ENCODE measurements around the gene YIF1B. TPM values are rescaled to one million over a fixed set of nuclear protein-coding genes. Genes with fewer than 3 reads are reported as not detected.
A peak's percentile ranks its signal among the peaks of the same experiment; 100 is the strongest.

The YIF1B gene
- total RNA-seq, 1 donor from 2014 or later, result 33.0 TPM

DNA sequence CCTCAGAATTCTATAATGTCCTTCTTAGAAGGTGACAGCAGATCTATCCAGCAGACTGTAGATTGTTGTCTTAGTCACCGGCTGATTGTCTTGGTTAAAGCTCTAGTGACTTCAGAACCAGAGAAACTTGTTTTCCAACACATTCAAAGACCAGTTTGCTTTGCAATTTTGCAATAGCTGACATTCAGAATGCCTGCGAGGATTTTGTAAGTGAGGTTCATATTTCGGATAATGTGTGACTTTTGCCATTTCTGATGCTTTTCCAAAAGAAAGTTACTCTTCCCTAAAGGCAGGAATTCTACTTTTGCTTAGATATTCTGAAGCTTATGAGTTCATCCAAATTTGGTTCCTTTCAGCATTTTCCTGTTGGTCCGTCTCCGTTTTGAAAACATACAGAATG lies 38.2 kb downstream of the YIF1B start:
- peaks cover 88% of the 10 kb centered on the region for H3K4me1 ChIP-seq
- intact Hi-C loops (cut with micrococcal nuclease), result no loop called here

DNA sequence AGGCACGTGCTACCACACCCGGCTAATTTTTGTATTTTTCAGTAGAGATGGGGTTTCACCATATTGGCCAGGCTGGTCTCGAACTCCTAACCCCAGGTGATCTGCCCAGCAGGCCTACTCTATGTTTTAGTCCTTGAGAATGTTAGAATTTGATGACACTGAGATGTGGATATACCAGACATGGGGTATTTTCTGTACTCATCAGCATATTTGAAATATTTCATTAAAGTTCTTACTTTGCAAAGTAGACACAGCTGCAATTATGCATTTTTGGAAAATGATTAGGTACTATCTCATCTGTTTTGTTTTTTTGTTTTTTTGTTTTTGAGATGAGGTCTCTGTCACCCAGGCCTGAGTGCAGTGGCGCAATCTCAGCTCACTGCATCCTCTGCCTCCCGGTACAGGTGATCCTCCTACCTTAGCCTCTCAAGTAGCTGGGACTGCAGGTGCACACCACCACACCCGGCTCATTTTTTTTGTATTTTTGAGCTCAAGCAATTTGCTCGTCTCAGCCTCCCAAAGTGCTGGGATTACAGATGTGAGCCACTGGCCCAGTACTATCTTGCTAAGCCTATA lies 38.7 kb downstream of the YIF1B start:
- H3K36me3 ChIP-seq, result no peaks in the 10 kb centered on the region
- intact Hi-C loops (cut with micrococcal nuclease), result no loop called here
- TF ChIP-seq, protein P1, sequence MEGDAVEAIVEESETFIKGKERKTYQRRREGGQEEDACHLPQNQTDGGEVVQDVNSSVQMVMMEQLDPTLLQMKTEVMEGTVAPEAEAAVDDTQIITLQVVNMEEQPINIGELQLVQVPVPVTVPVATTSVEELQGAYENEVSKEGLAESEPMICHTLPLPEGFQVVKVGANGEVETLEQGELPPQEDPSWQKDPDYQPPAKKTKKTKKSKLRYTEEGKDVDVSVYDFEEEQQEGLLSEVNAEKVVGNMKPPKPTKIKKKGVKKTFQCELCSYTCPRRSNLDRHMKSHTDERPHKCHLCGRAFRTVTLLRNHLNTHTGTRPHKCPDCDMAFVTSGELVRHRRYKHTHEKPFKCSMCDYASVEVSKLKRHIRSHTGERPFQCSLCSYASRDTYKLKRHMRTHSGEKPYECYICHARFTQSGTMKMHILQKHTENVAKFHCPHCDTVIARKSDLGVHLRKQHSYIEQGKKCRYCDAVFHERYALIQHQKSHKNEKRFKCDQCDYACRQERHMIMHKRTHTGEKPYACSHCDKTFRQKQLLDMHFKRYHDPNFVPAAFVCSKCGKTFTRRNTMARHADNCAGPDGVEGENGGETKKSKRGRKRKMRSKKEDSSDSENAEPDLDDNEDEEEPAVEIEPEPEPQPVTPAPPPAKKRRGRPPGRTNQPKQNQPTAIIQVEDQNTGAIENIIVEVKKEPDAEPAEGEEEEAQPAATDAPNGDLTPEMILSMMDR (IDR thresholded peaks at IDR 0.05; ENCODE audit: borderline replicate concordance), result no peak
- peak overlapping the region; percentile 92 for H3K27ac ChIP-seq (replicated peaks)
- peaks cover 83% of the 10 kb centered on the region for H3K4me1 ChIP-seq
- no peak overlapping the region for H3K4me3 ChIP-seq
- DNase-seq, result no peak
- H3K9me3 ChIP-seq (replicated peaks), result no peaks in the 10 kb centered on the region
- H3K27me3 ChIP-seq (ENCODE audit: low read depth), result no peaks in the 10 kb centered on the region

More for the DNA sequence above, 38.2 kb downstream of the YIF1B start:
- peak overlapping the region; percentile 92 for H3K27ac ChIP-seq (replicated peaks)
- H3K4me3 ChIP-seq, result peak overlapping the region; percentile 13
- no peak for DNase-seq
- no peaks in the 10 kb centered on the region for H3K9me3 ChIP-seq (replicated peaks)
- H3K27me3 ChIP-seq (ENCODE audit: low read depth), result no peaks in the 10 kb centered on the region
- TF ChIP-seq, protein P1 (IDR thresholded peaks at IDR 0.05; ENCODE audit: borderline replicate concordance), result no peak
- H3K36me3 ChIP-seq, result no peaks in the 10 kb centered on the region

DNA sequence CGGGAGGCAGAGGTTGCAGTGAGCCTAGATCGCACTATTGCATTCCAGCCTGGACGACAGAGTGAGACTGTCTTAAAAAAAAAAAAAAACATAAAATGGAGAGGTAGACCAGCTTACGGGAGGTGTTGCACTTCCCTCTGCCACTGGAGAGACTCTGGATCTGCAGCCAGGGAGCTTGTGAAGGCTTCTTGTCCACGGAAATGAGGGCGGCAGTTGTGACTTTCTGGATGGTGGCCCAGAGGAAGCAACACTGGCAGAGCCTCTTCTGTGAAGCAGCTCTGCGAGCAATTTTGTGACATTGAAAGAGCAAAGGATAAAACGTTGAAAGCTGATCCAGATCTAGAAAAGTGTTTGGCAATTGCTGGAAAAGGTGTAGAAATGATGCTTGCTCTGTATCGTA lies 41.0 kb downstream of the YIF1B start:
- no peak overlapping the region for H3K4me3 ChIP-seq

DNA sequence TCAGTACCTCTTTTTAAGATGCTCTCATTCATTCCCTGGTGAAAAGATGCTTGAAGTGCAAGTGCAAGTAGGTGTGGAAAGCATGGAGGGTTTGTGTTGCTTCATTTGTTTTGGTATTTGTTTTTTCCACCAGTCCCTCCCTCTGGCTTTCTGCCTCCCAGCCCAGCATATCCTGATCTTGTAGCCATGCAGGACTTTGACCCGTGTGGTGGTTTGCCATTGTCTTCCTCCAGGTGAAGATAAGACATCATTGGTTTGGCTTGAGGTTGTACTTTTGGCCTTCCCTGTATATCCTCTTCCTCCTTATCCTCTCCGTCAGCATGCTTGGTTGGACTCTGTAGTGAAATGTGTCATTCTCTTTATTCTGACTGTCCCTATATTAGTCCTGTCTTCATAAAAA lies 42.2 kb downstream of the YIF1B start:
- no peak overlapping the region for H3K4me3 ChIP-seq
- TF ChIP-seq, protein P1 (IDR thresholded peaks at IDR 0.05; ENCODE audit: borderline replicate concordance), result no peak
- H3K27me3 ChIP-seq (ENCODE audit: low read depth), result no peaks in the 10 kb centered on the region
- no peak overlapping the region for H3K27ac ChIP-seq (replicated peaks)
- H3K9me3 ChIP-seq (replicated peaks), result no peaks in the 10 kb centered on the region
- no peak for DNase-seq
- H3K36me3 ChIP-seq, result no peaks in the 10 kb centered on the region
- intact Hi-C loops (cut with micrococcal nuclease), result no loop called here
- H3K4me1 ChIP-seq, result peaks cover 47% of the 10 kb centered on the region

More for the DNA sequence above, 41.0 kb downstream of the YIF1B start:
- Histone ChIP-seq H3K4me1 (peaks cover 60% of the 10 kb centered on the region), H3K36me3 (no peaks in the 10 kb centered on the region), H3K27ac (replicated peaks) (peak overlapping the region; percentile 92), H3K9me3 (replicated peaks) (no peaks in the 10 kb centered on the region), H3K27me3 (ENCODE audit: low read depth) (no peaks in the 10 kb centered on the region)
- peak; percentile 33 for DNase-seq
- TF ChIP-seq, protein P1 (IDR thresholded peaks at IDR 0.05; ENCODE audit: borderline replicate concordance), result no peak
- intact Hi-C loops (cut with micrococcal nuclease), result no loop called here

DNA sequence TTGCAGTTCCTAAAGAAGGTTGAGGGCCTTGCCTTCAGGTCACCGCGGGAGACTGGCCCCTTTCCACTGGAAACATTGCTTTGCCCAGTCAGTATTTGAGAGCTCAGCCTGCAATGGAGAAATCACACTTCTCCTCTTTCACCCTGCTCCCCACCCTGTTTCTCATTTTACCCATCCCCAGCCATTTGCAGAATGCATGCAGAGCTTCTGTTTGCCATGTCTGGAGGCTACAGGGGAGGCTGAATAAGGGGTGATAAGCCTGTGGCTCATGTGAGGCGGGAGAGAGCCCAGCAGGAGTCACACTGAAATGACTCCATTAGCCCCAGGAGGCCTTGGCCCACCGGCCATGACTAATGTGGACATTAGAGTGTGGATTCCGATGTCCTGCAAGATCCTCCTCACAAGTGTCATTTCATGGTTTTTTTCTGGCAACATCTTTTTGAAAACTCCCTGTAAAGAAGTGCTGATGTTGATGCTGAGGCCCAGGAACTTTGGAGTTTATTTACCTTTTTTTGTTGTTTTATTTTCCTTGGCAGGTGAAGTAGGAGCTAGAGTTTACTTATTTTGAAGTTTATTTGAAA lies 45.1 kb downstream of the YIF1B start:
- intact Hi-C loops (cut with micrococcal nuclease), result no loop called here
- H3K4me1 ChIP-seq, result peaks cover 19% of the 10 kb centered on the region
- H3K27ac ChIP-seq (replicated peaks), result no peak overlapping the region
- TF ChIP-seq, protein P1 (IDR thresholded peaks at IDR 0.05; ENCODE audit: borderline replicate concordance), result no peak
- H3K36me3 ChIP-seq, result no peaks in the 10 kb centered on the region
- H3K9me3 ChIP-seq (replicated peaks), result no peaks in the 10 kb centered on the region
- H3K4me3 ChIP-seq, result no peak overlapping the region
- no peaks in the 10 kb centered on the region for H3K27me3 ChIP-seq (ENCODE audit: low read depth)
- DNase-seq, result no peak
